CD1c-positive myeloid dendritic cell (primary cell): Measurements from ENCODE around the gene MOSMO.
A peak's percentile ranks its signal among the peaks of the same experiment; 100 is the strongest.
"Not testable (repeated sequence)": the region's sequence is repeated elsewhere in the genome, so short reads cannot be mapped to it uniquely, and the experiment has no call there.

Experiments used
- DNase-seq: peaks from one replicate; pipeline ENCODE4 v3.0.0-alpha.2; 2016; ENCODE audit errors: extremely low spot score

The MOSMO gene

DNA sequence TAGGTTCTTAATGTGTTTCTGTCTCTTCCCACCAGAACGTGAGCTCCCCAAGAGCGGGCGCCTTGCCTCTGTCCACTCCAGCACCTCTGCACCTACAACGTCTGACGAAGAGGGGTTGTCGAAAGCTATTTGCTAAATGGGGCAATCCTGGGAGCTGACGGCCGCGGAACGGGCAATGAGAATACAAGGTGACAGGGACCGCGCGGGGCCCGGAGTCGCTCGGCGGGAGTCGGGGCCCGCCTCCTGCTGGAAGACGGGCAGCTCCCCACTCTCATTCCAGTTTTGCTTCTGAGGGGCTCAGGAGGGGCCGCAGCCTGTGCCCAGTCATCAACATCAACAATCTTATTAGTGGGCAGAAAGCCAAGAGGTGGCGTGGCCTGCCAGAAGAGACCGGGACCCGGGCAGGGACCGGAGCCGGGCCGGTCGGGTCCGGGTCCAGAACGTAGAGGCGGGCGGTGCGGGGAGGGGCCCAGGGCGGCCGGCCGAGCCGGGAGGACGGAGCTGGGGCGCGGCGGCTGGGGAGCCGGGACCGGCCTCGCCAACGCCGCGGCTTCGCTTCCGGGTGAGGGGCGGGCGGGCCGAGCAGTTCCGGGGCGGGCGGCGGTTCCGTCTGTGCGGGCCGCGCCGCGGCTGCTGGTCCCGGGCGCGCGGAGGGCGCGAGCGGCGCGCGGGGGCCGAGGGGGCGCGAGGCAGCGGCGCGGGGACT, at the start of gene MOSMO:
MOSMO (plus strand) TSS at position 603 of the 706 bp plus-strand sequence. CDS start 191 bp downstream, outside the sequence.
- DNase-seq: peak; percentile 83

GRCh38 chr16:21959050-21959449, 48.9 kb upstream of the MOSMO start:
- DNase-seq: no peak

DNA sequence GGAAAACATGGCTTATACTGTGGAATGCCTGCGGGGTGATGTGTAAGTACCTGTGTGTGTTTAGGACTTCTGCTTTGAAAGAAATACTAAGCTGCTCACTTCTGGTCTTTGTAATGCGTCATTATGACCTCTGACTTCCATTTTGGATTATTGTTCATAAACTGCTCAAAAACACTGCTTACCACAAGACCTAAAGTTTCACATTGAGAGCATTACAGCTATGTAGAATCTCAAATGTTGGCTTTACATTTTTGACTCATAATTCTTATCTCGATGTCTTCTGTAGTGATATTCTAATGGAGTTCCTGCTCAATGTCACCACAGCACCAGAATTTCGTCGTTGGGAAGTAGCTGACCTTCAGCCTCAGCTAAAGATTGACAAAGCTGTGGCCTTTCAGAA, 45.4 kb upstream of the MOSMO start:
- DNase-seq: no peak

- DNase-seq: no peak
These were observed 44.0 kb upstream of the MOSMO start for GRCh38 chr16:21963887-21964286.

GRCh38 chr16:21964353-21964752, 43.6 kb upstream of the MOSMO start:
- no peak for DNase-seq

GRCh38 chr16:21971856-21972255, 36.1 kb upstream of the MOSMO start:
- DNase-seq: no peak

DNA sequence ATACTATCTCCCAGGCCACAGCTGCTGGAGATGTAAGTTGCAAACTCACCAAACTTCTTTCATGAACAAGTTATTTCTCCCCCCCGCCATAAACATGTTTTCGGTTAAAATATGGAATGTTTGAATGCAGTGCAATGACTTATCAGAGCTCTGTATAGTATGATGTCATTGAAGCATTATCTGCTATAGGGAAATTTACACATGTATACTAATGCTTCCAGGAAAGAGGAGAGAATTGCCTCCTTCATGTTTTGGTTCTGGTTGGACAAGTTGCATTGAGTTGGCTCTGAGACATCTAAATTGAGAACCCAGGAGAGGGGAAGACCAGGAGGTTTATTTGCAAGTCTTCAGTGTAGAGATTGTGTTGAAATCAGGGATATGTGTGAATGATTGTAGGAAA, 34.0 kb upstream of the MOSMO start:
- DNase-seq: no peak

GRCh38 chr16:21980032-21980431, 27.9 kb upstream of the MOSMO start:
- DNase-seq: no peak

DNA sequence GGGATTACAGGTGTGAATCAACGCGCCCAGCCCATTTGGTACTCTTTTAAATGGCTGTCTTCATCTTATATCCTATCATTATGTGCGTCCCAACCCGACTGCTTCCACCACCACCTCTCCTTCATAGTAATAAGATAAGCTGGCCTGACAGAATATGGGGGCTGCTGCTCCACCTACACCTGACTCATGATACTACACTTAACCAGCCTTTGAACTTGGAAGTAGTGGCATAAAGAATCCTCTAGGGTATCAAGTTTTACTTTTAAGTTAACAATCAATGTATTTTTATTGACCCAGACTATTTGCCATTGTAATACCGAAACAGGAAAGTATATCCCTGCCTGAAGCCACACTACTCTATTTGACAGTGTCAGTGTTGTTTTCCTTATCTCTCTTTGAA, 25.8 kb upstream of the MOSMO start:
- no peak for DNase-seq

DNA sequence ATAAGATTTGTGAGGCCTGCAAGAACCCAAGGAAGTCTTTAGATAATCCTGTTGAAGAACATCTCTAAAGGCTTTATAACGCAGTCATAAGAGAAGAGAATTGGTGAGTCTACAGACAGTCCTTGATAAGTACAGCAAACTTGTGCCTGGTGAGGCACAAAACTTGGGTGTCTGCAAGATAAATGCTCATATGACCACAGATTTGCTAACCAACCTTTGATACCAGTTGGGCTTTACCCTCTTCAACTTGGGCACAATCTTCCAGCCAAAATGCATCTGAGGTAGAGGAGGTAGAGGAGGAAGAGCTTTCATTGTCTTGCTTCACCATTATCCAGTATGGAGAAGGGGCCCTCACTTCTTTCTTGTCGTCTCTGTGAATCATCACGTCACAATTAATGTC, 23.8 kb upstream of the MOSMO start:
- DNase-seq: no peak

DNA sequence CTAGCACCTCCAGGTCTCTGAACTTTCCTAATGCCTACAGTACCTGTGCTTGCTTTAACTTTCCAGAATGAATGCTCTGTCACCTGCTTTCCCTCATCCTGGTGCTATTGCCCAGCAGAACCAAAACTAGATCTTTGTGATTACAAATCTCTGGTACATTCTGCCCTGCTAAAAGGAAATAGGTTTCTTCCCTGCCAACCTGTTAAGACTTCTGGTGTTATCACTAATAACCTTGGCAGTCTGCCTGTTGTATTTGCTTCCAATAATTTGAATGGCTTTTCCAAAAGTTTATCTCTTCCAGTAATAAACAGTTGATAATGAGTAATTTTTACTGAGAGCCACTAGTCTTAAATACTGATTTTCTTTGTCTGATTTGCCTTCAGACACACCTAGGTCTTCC, 22.4 kb upstream of the MOSMO start:
- no peak for DNase-seq

DNA sequence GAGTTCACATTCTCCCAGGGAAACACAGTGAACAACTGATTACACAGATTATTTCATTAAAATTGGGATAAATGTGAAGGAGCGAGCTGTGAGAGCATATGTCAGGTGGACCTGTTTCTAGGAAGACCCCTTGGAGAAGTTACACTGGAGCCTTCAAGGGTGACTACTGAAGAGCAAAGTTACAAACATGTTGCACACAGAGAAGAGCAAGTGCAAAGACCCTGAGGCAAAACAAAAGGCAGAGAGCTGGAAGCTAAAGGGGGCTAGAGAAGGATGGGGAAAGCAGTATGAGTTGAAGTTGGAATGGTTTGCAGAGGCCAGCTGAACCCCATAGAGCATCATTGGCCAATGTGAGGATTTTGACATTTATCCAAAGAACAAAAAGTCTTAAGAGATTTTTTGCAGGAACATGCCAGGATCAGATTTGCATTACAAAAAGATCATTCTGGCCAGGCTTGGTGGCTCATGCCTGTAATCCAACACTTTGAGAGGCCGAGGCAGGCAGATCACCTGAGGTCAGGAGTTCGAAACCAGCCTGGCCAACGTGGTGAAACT, 21.1 kb upstream of the MOSMO start:
- no peak for DNase-seq

GRCh38 chr16:21987498-21987897, 20.4 kb upstream of the MOSMO start:
- DNase-seq: no peak

DNA sequence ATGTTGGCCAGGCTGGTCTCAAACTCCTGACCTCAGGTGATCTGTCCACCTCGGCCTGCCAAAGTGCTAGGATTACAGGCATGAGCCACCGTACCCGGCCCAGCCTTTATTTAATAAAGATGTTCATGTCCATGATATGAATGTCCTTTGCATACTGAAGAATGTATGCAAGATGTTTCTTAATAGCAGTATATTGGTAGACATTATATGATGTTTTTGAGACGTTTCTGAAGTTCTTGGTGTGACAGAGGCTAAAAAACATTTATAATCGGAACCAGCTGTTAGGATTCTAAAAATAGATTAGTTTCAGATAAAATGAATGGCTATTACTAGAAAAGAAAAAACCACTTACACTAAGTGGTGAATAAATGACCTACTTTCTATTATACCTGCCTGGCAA, 18.8 kb upstream of the MOSMO start:
- no peak for DNase-seq

DNA sequence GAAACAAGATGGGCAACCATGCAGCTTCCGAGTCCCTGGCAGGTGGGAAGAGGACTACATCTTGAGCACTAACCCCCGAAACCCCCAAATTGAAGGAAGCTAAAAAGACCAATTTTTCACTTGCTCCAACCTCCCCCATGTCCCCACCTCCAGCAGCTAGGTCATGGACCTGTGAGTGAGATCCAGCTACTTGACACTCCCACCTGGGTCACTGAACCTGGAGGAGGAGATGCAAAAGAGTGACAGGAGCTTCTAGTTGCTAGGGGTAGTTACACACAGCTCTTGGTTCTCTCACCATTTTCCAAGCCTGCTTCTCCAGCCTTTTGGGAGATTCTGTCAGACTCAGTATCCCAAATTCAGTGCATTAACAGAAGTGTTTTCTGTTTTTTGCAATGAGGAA, 18.2 kb upstream of the MOSMO start:
- no peak for DNase-seq

DNA sequence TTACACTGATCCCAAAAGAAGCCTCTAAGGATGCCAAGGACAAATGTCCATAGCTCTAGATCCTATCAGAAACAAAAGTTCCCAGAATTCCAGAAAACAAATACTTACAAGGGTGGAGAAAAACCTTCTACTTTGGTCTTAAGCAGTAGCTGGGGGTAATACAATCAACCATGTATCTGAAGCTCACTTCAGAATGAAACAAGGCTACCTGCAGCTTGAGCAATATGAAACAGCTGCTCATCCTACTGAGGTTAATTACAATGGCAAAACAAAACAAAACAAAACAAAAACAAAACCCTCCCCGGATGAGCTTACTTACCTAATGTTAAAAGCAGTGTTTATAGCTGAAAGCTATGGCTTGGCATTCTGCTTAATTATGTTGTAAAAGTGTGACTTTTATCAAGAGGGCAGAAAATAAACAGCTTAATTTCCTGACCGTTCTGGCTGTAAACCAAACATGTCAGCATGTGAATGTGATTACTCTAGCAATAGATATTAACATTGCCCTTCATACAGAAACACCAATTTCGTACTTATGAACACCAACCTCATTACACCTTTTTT, 17.4 kb upstream of the MOSMO start:
- DNase-seq: no peak

DNA sequence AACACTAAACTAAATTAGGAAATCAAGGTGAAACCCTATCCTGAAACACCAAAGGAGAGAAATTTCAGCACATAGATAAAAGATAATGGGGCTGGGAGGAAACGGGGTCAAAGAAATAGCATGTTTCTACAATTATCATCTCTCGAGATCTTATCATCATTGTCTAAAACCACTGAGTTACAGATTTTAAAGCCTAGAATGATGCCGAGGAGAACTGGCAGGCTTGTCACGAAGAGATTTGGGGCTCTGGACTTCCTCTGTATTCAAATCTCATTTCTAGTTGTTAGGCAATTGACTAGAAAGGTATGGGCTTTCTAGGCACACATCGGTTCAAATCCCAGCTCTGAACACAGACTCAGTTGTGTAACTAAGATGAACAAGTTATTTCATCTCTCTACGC, 16.3 kb upstream of the MOSMO start:
- no peak for DNase-seq

DNA sequence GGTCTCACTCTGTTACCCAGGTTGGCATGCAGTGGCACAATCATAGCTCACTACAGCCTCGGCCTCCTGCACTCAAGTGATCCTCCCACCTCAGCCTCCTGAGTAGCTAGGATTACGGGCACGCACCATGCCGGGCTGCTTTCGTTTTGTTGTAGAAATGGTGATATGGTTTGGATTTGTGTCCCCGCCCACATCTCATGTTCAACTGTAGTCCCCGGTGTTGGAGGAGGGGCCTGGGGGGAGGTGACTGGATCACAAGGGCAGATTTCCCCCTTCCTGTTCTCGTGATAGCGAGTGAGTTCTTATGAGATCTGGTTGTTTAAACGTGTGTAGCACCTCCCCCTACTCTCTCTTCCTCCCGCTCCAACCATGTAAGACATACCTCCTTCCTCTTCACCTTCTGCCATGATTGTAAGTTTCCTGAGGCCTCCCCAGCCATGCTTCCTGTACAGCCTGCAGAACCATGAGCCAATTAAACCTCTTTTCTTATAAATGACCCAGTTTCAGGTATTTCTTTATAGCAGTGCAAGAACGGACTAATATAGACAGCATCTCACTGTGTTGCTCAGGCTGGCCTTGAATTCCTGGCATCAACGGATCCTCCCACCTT, 12.9 kb upstream of the MOSMO start:
- no peak for DNase-seq

DNA sequence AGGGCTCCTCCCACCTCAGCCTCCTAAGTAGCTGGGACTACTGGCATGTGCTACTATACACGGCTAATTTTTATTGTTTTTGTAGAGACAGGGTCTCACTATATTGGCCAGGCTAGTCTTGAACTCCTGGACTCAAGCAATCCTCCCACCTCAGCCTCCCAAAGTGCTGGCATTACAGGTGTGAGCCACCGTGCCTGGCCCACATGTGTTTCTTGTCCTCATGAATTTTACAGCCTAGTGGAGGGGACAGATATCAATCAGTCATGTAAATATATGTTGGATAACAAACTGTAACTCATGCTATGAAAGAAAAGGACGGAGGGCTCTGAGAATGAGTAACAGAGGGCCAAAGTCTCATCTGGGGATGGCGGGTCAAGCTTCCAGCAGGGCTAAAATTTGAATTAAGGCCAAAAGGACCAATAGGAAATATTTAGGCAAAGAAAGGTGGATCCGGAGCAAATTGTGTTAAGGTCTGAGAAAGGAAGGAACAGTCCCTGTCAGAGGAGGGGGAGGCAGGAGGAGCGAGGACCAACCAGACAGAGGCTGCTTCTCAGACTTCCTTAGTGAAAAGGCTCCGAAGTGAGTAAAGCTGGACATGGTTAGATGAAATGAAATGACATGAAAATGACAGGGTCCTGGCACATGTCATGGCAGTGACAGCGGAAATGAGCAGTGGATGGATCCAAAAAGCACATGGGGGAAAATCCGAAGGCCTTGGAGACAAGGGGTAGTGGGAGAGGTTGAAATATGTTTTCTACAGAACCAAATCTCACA, 10.8 kb upstream of the MOSMO start:
- no peak for DNase-seq

GRCh38 chr16:21997697-21998480, 10.0 kb upstream of the MOSMO start:
- no peak for DNase-seq

GRCh38 chr16:22001591-22001990, 6.3 kb upstream of the MOSMO start:
- DNase-seq: no peak

DNA sequence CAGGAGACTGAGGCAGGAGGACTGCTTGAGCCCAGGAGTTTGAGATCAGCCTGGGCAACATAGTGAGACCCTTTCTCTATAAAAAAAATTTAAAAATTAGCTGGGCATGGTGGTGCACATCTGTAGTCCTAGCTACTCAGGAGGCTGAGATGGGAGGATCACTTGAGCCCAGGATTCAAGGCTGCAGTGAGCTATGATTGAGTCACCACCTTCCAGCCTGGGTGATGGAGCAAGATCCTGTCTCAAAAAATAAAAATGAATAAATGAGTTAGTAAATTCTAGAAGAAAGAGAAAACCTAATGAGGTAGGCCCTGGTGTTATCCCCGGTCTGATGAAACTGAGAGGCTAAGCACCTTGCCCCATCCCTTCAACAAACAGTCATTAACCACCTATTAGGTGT, 5.9 kb upstream of the MOSMO start:
- DNase-seq: not testable (repeated sequence)
